Stimulated activated CD4-positive, alpha-beta T cell treated with anti-CD3 and anti-CD28 coated beads, Interleukin-12 subunit alpha, Interleukin-12 subunit beta, amount 100 ng/mL, for 24 hours (primary cell): ENCODE results near the gene PRRC1.
"Not testable (repeated sequence)": the region's sequence is repeated elsewhere in the genome, so short reads cannot be mapped to it uniquely, and the experiment has no call there.

Source experiments
- DNase-seq, 2 experiments: peaks; one replicate each; pipeline ENCODE4 v3.0.0-alpha.2; 2020; ENCODE audit warnings: low read depth in 2 of 2

PRRC1 gene

DNA sequence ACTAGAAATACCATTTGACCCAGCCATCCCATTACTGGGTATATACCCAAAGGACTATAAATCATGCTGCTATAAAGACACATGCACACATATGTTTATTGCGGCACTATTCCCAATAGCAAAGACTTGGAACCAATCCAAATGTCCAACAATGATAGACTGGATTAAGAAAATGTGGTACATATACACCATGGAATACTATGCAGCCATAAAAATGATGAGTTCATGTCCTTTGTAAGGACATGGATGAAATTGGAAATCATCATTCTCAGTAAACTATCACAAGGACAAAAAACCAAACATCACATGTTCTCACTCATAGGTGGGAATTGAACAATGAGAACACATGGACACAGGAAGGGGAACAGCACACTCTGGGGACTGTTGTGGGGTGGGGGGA is 27.8 kb downstream of the PRRC1 start:
- not testable (repeated sequence) for DNase-seq

DNA sequence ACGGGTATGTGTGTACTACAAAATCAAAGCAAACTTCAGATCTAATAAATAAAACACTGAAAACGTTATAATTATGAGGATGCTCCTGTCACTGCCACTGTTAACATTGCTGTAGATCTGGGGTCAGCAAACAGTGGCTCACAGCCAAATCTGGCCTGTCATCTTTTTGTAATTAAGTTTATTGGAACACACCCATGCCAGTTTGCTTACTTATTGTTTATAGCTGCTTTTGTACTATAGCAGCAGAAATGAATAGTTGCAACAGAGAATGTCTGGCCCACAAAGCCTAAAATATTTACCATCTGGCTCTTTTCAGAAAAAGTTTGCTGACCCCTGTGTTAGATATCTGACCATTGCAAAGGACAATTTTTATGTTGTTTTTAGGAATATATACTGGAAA is 32.1 kb downstream of the PRRC1 start:
- no peak for DNase-seq

DNA sequence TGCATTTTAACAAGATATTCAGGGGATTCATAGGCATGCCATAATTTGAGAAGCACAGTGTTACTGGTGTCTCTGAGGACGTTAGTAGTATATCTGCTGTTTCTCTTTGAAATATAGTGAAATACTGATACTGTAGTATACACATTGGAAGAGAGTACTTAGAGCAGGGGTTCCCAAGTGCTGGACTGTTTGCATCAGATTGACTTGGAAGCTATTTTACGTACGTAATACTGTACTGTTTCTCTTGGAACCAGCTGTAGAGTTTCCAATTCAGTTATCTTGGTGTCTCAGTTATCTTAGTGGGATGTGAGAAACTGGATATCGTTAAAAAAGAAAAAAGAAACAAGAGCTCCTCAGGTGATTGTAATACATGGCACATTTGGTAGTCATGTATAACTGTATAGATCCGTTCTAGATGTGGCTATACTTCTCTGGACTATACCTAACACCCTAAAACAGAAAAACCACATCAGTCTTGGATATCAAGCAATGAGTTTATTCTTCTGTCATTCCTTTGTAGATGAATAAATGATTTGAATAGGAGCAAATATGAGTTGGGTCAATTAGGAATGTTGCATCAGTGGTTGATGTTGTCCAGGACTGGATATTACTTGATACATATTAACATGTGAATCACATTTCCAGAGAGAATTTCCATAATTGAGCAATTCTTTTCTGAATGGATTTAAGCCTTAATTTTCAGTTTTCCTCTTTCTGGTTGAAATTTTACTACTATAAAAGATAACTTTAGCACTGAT is 33.4 kb downstream of the PRRC1 start:
- no peak for DNase-seq

DNA sequence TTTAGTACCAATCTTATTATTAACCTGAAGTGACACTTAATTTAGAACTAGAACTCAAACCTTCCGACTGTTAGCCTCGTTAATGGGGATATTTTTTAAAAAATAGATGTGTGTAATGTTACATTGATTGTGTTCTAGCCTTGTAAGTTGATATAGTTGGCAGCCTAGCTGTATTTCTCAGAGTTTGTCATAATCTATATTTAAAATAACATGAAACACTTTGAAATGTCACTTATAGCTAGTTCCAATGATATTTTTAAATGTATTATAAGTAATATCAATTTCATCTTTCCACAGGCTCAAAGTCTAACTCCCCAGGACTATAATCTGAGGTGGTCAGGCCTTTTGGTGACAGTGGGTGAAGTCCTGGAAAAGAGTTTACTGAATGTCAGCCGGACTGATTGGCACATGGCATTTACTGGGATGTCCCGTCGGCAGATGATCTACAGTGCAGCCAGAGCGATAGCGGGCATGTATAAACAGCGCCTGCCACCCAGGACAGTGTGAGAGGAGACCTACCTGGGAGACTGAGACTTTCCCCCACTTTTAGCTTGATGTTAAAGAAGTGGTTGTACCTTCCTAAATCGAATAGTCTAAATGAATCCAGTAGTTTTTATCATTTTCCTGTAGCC is 34.1 kb downstream of the PRRC1 start:
- DNase-seq, result no peak

DNA sequence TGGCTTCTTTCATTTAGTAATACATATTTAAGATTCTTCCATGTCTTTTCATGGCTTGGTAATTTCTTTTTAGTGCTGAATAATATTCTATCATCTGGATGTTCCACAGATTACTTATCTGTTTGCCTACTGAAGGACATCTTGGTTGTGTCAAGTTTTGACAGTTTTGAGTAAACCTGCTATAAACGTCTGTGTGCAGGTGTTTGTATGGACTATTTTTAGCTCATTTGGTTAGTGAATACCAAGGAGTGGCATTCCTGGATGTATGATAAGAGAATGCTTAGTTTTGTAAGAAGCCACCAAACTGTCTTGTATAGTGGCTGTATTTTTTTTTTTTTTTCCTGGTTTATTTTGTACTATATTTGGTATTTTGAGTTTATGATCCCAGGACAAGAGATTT is 38.4 kb downstream of the PRRC1 start:
- DNase-seq, result no peak

DNA sequence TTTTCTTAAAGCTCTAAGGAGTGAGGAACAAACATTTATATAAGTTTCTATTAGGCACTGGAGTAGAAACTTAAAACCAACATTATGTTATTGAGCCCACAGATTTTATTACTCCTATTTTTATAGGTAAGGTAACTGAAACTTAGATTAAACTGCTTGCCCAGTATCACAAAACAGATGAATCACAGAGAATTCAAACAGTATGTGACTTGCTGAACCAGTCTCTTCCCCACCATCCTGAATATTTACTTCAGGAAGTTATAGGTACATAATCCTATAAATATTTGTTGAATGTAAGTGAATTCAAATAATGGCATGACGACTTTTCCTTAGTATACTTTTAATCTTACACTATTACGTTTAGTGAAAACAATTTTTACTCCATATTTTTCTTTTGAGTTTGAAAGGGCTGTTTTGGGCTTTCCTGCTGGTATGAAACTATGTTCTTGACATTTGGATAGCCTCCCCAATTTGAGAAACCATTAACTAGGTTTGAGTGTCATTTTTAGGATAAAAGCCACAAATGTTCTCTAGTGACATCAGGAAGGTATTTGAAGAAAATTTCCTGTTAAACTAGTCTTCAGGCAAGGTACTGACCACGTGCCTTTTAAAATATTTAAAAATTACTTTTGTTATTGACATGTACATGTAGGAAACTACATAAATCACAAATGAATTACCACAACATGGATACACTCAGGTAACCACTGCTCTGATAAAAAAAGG is 39.3 kb downstream of the PRRC1 start:
- DNase-seq, result no peak

DNA sequence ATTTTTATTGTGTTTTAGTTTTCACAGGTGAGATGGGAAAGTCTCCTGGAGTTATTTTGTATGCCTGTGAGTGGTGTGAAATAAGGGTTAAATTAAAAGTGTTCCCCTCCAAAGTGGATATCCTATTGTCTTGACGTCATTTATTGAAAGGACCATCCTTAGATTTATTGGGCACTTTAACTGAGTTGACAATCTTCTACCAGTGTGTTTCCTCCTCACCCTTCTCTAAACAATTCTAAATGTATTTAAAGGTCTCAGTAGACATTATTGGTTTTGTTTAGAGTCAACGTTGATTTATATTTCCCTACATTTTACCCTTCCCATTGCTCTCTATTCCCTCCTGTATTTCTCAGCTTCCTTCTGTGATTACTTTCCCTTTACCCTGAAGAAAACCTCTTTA is 40.8 kb downstream of the PRRC1 start:
- DNase-seq, result no peak

DNA sequence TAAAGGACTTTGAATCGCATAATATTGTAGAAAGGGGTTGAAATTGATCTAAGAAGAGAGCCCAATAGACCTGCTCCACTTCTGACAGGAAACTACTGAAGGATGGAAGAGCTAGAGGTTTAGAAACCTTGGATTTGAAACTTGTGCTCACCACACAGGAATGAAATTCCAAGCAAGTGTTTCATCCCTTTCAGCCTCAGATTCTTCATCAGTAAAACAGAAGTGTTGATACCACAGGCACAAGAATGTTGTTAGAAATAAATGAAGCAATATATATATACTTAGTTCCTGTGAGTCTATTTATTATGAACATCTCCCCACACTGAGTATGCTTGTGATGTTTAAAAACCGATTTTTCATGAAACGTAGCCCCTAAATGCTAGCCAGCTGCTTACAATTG is 43.8 kb downstream of the PRRC1 start:
- DNase-seq, result no peak

DNA sequence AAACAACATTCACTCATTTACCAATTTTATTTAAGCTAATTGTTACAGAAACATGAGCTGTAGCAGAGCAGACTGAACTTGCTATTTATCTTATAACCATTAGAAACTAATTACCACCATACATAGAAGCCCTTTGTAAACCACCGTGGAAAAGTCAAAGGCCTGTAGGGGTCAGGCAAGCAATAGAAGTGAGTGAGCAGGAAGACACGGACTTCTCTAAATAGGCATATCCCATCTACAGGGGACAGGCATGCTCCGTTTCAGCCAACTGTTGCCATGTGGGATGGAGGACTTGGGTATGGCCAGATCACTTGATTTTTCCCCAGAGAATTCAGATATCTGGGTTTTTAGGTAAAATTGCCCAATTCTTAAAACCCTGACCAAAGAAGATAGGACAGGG is 44.8 kb downstream of the PRRC1 start:
- DNase-seq, result no peak

DNA sequence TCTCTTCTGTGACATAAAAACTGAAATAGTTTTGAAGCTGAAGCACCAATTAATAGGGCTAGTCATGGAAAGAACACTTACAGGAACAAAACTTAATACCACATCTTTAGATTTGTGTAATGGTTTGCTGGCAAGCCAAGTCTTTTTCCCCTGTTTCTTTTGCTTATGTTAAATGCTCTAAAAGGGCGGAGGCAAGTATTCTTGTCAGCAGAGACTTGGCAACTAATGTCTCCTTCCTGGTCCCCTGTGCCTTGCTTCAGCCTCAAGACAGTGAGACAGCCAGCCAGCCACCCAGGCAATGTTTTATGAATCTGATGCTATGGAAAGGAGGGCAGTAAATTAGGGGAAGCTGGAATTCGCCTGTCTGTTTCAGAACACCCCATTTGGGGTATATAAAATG is 45.7 kb downstream of the PRRC1 start:
- no peak for DNase-seq

DNA sequence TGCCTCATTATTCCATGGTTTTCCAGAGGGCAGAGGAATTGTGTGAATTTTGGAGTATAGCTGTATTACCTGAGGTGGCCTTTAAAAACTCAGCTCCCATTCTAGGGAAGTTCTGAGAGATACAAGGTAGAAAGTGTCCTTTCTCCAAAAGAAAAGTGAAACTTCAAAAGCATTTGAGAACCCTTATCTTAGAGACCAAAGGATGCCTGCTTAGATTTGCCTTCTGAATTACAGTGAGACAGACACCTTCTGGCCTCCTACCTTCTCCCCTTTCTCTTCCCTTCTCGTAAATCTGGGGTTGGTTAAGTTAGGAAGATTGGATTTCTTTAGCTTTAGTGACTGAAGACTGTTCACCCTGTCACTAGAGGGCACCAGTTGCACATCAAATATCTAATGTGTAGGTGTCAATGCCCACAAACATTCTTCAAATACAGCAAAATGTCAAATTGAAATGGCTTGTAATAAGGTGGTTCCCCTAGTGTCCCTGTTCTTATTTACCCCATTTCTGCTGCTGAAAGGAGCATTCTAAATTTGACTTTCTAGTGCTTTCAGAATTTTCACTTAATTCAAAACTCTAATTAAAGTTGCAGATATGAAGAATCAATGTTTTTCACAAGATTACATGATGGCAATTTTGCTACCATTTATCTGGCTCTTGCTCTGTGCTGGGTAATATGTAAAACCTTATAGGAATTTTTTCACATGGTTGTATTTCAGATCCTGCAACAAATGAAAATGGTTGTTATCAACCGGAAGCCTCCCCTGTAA is 46.7 kb downstream of the PRRC1 start:
- DNase-seq, result peak in 1 of 2 experiments; percentile 11

DNA sequence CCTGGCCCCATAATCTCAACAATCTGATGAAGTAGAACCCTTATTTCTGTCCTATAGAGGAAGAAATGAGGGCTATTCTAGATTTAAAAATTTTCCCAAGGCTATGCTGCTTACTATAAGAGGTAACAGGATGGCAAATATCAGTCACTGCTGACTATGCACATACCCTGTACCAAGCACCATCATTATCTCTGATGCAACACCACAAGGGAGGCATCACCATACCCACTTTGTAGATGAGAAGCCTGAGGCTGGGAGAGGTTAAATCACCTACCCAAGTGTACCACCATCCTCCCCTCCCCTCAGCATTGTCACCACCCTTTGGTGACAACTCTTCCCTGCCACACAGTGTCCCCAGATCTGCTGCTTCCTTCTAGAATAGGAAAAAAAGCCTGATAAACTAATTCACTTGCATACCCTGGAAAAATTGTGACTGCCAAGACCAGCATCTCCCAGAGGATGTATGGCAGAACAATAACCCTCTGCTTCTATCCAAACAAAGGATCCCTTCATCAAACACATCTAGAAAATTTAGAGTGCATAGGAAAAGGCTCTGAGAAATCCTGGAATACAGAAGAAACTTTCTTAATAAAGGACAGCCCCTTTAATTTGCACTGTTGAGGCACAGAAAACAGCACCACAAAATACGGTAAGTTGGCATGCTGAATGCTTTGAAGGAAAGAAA is 48.3 kb downstream of the PRRC1 start:
- DNase-seq, result no peak

DNA sequence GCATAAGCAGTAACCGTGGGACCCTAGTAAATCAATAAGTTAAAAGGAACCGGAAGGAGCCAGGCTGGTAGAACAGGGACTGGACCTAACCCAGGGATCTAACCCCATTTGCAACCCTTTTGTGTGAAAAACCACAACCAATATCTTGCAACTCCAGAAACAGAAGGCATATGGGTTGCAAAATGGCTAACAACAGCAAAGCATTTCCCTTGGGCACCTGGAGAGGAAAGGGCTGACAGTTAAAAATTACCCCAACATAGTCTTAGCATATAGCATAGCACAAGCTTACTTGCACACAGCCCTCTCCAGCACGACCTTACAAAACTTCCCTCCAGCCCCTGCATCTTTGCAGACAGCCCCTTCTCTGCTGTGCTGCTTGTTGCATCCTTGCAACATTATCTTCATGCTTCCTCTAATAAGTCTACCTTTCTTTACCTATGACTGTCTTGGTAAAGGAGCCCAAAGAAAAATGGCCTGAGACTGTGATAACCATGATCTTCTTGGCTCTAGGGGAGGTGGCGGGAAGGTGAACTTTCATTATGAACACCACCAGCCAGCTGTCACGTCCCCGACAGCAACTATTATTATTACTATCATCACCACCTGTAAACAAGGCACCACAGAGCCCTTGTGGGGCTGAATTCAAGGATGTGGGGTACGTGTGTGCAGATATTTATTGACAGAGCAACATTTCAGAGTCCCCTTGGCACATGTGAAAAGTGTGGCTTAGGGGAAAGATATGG is 49.8 kb downstream of the PRRC1 start:
- DNase-seq, result no peak

DNA sequence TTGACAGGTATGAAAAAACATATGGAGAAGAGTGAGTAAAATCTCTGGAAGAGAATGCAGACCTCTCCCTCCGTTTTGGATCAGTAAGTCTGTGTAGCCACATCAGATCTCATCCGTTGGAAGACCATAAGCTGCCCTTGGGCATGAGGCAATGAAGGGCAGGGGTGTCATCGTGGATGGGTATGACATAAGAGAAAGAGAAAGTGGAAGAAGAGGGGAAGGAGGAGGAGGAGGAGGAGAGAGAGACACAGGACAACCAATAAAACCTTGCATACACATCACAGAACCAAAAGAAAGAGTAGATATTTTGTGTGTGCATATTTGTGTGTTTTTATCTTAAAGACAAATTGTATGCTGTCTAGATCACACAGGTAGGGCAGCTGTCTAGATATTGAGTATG is 50.7 kb downstream of the PRRC1 start:
- no peak for DNase-seq

DNA sequence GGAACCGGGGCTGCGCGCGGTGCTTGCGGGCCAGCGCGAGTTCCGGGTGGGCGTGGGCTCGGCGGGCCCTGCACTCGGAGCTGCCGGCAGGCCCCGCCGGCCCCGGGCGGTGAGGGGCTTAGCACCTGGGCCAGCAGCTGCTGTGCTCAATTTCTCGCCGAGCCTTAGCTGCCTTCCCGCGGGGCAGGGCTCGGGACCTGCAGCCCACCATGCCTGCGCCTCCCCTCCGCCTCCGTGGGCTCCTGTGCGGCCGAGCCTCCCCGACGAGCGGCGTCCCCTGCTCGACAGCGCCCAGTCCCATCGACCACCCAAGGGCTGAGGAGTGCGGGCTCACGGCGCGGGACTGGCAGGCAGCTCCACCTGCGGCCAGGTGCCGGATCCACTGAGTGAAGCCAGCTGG is 52.0 kb downstream of the PRRC1 start:
- DNase-seq, result not testable (repeated sequence)

DNA sequence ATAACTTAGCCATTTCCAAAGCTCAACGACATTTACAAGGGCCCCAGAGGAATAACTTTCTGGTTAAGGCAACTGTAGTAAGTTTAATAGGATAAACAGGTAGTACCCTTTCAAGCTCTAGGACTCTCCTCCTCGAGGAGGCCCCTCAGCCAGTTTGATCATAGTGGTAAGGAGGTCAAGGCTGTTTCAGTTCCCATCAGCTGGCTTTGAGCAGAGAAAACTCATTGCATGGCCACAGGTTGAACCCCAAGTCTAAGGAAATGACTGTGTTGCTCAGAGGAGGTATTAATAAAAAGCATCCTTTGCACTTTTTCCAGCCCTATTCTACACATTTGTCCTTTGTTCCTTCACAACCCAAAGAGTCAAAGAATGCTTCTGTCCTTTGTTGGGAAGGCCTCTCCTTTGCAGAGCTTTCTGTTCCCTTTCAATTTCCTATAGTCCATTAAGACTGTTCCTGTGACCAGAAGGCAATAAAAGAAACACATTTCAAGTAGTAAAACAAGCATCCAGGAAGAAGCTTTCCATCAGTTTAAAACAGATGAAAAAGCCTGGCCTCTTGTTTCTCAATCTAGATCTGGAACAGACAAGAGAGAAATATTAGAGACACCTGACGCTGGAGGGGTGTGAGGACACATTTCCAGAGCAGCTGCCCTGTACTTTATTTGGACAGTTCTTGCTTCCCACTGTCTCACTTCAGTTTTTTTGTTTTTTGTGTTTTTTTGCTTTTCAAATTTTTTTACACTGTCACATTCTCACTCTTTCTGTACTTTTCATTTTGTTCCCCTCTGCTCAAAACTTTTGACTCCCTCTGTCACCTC is 54.1 kb downstream of the PRRC1 start:
- no peak for DNase-seq

DNA sequence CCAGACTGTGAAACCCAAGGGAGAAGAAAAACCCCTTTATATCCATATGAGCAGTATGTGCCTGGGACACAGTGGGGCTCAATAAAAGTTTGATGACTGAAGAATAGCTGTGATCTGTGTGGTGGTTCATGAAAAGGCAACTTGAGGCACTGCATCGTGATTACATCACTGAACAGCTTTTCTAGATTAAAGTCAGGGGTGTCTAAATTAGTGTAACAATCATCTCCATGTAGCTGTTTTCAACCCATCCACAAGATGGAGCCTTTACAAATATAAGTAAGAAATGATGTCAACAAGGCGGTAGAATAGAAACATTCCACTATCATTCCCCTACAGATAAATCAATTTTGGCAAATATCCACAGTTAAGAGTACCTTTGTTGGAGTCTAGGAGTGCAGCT is 55.5 kb downstream of the PRRC1 start:
- DNase-seq, result no peak

DNA sequence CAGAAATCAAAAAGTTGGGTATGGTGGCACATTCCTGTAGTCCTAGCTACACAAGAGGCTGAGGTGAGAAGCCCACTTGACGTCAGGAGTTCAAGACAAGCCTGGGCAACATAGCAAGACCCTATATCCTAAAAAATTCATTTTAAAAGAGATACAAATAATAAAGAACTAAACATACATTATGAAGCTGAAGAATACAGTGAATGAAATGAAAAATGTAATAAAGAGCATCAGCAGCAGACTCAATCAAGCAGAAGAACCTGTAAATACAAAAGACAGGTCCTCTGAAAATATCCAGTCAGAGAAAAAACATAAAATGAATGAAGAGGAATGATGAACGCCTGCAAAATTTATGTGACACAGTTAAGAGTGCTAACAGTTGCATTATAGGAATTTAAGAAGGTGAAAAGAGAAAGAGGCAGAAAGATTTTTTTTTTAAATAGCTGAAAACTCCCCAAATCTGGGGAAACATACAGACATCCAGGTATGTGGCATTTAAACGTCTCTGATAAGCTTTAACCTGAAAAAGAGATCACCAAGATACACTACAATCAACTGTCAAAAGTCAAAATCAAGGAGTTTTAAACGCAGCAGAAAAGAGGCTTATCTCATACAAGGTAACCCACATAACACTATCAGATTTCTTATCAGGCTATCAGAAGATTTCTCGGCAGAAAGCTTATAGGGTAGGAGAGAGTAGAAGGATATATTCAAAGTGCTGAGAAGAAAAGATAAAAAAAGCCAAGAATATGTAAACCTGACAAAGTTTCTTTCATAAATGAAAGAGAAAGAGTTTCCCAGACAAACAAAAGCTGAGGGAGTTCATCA is 57.6 kb downstream of the PRRC1 start:
- DNase-seq, result no peak

DNA sequence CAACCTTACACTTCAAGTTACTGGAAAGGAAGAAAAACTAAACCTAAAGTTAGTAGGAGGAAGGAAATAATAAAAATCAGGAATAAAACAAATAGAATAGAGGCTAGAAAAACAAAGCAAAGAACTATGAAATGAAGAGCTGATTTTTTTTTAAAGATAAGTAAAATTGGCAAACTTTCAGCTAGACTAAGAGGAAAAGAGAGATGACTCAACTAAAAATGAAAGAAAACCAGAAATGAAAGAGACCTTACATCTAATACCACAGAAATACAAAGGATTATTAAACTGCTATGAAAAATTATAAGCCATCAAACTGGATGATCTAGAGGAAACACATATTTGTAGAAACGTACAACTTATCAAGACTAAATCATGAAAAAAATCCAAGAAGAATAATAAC is 60.0 kb downstream of the PRRC1 start:
- no peak for DNase-seq
